Cerebellar nuclear complex (tissue), 1 donor: ENCODE data around the gene LPO.

ENCODE experiments used
- DNase-seq, 2 experiments: peaks; one replicate each; lab custom pipeline; 2025; lab: John Stamatoyannopoulos, UW

Gene LPO

DNA sequence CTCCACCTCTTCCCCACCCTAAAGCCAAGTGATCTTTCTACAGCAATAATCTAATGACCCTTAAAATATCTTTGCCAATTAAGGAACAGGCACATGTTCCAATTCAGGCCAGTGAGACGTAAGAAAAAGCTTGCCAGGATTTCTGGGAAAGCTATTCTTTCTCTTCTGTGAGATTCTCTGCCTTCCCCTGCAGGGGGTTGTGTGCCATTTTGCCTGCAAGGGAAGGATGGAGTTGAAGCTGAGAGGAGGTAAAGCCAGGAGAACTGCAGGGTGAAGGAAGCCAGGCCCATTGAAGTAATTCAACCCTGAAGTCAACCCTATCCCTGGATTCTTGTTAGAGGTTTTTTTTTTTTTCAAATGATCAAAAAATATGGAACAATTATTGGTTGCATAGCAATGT is 9.0 kb upstream of the LPO start:
- no peak for DNase-seq

DNA sequence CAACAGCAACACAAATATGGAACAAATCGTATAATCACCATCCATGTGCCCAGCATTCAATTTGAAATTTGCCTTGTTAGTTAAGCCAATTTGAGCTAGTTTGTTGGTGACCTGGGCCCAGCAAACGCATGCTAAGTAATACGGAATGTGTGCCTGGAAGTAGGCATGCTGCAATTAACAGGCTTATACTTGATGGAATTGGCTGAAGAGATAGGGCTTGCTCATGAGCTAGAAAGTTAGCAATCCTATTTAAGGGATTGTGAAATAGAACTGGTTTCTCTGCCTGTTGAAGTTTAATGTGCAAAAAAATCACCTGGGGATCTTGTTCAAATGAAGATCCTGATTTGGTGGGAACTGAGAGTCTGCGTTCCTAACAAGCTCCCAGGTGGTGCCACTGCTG is 8.5 kb upstream of the LPO start:
- no peak for DNase-seq

DNA sequence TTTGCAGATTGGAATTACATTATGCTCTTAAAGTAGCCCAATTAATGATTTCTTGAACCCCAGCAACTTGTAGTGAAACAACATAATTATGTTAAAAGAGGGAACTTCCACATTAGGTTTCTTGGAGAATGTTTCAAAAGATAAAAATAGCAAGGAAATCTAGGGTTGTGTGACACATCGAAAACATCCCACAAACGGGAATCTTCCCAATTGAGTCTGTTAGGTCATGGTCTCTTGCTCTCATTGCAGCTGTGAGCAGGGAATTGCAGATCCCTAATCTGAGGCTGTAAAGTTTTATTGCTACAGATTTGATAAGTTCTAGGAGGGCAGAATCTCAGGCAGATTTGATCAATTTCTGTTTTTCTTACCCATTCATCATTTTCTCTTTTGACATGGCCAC is 6.7 kb upstream of the LPO start:
- no peak for DNase-seq

DNA sequence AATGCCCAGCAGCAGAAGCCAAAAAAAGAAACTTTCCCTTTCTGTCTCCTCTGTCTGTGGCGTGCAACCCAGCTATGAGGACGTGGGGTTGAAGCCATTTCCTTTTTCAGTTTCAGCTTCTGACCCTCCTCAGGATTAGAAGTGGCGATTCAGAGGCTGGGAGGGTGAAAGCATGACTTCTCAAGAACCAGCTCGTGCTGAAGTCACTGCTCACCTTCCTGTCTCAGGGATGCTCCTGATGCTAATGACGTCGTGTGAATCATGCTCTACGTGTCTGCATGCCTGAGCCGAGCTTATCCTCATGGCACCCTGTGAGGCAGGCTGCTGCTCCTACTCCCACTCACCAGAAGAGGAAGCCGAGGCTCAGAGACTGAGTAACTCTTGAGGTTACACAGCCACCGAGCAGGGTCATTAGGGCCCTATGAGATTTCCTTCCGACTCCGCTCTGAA is 5.7 kb upstream of the LPO start:
- no peak for DNase-seq

DNA sequence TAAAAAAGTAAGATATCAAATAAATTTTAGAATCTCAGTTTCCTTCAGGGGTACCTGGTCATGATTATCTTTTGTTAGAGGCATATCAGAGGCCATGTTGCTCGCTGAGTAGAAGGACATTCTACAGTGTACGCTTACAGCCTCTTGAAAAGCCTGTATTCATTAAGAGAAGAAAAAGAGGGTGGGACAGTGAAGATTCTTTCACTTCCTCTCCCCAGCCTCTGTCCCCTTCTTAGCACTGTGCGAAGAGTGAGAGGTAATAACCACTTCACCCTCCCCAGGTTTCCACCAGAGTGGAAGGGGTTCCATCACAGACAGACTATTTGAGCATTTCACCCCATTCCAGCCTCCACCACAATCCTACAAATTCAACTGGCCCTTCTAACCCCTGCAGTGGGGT is 4.8 kb upstream of the LPO start:
- DNase-seq, result no peak

DNA sequence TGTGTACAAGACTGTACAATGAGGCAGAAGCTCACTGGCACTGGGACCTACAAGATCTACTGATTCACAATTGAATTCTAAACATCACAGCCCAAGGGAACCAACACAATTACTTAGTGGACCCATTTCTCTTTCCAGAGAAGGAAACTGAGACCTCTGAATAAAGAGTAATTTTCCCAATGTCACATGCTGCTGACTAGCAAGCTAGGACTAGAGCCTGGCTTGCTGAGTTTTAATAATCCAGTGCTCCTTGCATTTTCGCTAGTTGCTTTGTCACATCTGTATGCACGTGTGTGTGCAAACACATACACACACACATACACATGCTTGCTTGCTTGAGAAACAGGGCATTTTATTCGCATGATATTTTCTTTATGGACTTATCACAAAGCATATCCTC is 3.9 kb upstream of the LPO start:
- no peak for DNase-seq

DNA sequence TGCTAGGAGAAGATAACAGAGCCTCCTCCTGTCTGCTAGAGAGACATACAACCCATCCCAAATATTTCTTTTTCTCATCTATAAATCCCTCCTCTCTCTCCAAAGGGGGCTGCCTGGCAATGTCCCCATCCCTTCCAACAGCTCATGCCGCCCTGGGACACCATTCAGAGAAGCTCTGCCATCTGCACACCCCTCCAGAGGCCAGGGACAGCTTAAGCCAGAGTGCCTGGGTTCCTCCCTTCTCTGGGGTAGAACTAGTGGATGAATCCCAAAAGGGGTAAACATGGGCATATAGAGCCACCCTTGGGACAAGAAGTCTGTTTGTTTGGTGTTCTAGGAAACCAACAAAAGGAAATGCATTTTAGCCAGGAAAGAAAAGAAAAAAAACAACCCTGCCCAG is 2.6 kb upstream of the LPO start:
- no peak for DNase-seq

DNA sequence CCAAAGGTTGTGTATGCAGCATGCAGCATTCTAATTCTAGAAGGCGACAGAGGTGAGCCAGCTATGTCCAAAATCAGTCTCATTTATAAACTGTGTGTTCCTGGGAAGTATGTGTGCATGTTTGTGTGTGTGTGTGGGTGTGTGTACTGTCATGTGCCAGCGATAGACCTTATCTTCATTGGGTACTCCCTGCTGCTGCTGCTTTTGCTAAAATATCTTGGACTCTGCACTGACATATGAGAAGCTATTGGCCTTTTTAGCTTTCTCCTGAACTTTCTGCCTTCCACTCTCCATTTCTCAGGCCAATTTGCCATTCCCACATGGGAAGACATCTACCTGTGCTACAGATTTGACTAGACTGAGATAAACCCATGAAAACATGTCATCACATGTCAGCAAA is 2.0 kb upstream of the LPO start:
- DNase-seq, result no peak

DNA sequence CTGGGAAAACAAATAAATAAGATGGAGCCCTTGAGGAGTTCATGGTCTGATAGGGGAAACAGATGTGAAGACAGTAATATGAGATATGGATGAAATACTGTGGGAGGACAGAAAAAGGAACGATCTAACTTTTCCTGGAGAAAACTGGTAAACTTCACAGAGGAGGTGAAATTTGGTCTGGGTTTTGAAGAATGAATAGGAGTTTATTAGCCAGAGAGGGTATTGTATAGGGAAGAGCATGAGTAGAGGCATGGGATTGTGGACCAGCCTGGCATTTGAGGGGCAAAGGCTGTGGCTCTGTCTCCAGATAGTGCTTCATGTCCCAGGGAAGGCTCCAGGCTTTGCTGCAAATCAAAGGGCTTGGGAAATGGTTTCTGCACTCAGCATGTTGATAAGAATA is 1.6 kb downstream of the LPO start:
- DNase-seq, result no peak

DNA sequence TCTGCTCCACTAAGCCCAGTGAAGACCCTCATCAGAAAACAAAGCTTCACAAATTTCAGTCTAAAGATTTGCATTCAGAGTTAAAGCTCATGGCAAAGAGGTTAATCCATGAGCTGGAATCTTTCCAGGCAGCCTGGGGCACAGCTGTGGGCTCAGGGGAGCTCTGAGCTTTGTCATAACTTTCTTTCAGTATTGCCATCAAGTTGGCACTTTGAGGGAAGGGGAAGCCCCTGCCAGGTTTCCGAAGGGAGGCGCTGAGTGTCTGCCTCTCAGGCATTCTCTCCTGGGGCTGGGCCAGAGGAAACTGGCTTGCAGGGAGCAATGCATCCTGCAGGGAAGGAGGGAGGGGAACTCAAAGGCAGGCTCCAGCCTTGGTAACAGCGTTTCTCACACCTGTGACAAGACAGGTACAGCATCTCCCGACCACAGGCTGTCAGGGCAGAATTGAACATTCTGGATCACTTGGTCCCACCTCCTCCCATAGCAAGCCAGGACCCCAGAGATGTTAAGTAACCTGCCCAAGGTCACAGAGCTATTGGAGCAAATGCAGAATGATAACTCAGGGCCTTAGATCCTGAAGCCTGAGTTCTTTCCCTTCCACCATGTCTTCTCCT is 3.9 kb downstream of the LPO start:
- DNase-seq, result no peak

DNA sequence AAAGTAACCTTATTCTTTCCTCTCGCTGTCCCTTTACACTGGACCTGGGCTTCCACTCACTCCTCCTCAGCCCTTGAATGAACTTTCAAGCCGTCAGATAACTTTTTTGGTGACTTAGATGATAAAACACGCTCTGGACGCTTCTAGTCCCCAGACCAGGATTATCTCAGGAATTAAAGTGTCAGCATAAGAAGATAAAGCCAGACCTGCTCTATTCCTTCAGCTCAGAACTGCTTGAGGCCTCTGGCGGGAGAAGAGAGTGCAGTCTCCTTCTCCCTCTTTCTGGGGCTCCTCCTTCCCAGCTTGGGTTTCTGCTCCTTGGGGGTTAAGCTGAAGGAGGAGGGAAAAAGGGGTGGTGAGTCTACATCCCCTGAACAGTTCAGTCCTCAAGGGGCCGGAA is 6.6 kb downstream of the LPO start:
- DNase-seq, result no peak

DNA sequence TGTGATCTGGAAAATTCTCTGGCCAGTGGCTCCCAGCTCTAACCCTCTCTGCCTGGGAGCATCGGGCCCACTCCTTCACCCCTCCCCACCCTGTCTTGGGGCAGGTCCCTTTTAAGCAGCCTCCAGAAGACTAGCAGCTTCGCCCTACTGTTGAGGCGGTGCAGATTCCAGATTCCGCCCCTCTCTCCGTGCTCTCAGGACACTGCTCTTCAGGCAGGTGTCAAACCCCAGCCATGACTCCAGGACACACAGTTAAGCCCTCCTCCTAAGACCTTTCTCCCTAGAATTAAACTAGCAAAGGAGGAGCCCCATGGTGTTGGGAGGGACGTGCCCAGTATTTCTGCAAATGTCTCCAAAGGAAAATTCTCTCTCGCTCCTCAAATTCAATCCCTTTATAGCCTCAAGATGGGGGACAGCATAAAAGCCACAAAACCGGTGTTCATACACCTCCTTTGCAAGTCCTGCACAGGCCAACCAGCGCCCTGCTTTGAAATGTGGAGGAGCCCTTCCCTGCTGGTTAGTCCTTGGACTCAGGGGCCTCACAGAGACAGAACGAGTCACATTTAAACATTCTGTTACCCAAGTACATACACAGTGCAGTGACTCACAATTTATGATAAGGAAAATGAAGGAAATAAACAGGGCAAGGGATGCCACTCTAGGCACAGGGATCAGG is 7.2 kb downstream of the LPO start:
- no peak for DNase-seq

DNA sequence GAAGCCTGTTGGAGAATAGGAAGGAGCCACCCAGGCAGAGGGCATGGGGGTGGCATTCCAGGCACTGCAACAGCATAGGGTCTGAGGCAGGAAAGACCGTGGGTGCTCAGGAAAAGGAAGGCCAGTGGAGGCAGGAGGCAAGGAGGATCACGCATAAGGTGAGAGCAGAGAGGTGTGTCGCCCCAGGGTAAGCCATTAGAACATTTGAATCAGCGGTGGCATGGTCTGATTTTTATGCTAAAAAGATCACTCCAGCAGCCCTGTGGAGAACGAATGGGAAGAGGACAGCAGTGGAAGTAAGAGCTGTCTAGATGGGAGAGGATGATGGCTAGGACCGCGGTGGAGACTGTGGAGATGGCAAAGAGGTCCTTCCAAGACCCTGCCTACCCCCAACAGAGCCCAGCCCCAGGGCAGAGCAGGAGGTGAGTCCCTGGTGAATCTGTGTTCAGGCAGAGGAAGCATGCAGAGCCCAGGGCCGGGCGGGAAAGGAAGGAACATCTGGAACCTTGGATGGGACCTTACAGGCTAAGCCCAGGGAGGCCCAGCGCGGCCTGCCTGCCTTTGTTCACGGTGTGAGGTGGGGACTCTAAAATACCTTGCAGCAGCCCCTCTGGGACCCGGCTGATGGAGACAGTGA is 7.8 kb downstream of the LPO start:
- no peak for DNase-seq

DNA sequence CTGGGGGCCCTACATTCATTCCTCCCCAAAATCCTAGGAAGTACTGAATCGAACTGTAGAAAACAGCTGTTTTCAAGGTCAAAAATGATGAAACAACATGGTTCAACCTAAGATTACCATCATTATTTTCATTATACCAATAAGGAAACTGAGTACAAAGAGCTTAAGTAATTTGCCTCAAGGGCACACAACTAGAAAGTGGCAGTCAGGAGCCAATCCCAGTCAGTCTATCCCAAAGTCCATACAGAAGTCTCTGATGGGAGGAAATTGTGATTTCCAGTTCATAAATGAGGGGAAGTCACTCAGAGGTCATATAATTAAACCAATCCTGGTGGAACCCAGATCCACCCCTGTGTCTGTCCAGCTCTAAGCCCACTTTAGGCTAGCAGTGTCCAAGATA is 8.4 kb downstream of the LPO start:
- no peak for DNase-seq

DNA sequence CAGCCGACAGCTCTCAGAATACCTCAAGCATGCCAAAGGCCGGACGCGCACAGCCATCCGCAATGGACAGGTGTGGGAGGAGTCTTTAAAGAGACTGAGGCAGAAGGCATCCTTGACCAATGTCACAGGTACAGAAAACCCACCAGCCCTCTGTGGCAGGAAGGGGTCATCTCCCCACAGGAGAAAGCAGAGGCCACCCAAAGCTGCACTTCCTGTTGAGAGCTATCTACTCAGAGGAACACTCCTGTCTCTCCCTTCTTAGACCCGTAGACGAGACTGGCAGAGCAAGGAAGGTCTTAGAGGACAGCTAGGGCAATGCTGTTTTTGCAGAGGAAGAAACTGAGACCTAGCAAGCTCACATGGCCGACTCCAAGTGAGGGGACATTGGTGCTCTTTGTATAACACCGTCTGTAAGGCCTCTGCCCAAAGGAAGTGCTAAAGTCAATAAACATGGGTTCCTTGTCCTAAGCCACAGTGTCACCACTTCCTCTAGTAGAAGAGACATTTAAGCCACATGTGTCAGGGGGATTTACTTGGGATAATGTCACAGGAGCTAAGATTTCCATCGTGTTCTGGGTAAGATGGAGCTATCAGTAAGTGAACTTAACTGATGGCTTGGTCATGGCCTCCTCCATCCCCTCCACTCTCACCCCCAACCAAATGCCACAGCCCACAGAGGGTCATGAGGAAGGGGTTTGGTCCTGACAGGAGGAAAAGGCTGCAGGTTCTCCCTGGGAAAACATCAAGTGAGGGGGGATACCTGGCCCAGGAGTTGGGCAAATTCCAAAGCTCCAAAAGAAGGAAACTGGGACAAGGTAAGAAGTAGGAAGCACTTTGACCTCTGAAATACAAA is 9.4 kb downstream of the LPO start:
- no peak for DNase-seq

DNA sequence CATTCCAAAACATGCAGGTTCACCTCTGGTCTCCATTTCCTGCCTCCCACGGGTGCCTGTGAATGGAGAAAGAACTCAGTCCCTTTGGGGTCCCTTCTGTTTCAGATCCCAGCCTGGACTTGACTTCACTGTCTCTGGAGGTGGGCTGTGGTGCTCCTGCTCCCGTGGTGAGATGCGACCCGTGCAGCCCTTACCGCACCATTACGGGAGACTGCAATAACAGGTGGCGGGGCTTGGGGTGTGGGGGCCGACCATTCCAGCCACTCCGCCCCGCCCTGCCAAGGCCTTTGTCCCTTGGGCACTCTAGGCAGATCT is 10.5 kb downstream of the LPO start:
- DNase-seq, result no peak

DNA sequence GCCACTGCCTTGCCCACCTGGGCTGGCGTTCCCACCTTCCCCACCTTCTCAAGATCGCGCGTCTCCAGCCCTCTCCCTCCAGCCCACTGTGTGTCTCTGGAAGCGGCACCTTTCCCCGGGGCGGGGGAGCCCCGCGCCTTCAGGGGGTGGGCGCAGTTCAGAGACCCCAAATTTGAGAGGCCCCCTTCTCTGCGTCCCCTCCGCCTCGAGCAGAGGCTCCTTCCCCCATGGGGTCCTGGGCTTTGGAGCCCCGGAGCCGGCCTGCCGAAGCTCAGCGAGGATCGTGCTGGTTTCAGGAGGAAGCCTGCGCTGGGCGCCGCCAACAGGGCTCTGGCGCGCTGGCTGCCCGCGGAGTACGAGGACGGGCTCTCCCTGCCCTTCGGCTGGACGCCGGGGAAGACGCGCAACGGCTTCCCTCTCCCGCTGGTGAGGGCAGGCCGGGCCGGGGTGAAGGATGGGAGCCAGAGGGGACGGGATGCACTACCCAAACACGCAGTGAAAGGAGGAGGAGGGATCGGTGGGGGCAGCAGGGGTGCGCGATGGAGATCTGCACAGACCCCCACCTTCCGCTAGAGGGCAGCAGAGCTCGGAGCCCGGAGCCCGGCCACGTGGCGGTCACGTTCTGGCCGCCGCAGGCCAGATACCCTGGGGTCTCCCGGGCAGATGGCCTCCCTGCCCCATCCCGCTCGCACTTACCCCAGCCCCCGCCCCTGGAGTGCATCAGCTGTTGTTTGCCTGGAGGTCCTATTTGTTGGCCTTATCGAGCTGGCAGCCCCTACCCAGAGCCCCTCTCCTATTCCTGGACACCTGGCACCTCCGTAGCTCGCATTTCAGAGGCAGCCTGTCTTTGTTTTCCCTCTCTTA is 11.1 kb downstream of the LPO start:
- DNase-seq, result peak in 1 of 2 experiments; percentile 26

DNA sequence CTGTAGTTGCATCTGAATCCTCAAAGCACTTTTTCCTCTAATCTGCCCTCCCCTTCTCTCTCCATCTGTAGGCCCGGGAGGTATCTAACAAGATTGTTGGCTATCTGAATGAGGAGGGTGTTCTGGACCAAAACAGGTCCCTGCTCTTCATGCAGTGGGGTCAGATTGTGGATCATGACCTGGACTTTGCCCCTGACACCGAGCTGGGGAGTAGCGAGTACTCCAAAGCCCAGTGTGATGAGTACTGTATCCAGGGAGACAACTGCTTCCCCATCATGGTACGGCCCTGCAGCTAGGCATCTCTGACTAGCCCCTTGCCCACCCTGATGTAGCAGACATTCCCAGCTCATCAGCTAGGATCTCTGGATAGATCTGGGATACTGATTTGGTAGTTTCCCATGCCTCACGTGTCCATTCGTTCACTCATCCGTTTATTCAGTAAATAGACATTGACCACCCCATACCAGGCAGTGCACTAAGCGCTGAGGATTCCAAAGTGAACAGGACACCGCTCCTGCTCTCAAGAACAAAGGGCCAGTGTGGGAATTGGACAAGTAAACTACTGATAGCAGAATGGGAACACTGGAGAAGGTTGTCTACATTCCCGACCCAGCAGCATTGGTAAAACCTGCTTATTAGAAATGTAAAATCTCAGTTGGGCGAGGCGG is 12.1 kb downstream of the LPO start:
- DNase-seq, result no peak

DNA sequence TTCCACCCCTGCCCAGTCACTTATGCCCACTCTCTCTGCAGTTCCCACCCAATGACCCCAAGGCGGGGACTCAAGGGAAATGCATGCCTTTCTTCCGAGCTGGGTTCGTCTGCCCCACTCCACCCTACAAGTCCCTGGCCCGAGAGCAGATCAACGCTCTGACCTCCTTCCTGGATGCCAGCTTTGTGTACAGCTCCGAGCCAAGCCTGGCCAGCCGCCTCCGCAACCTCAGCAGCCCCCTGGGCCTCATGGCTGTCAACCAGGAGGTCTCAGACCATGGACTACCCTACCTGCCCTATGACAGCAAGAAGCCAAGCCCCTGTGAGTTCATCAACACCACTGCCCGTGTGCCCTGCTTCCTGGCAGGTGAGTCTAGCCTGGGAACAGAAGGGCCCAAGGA is 13.8 kb downstream of the LPO start:
- DNase-seq, result no peak

DNA sequence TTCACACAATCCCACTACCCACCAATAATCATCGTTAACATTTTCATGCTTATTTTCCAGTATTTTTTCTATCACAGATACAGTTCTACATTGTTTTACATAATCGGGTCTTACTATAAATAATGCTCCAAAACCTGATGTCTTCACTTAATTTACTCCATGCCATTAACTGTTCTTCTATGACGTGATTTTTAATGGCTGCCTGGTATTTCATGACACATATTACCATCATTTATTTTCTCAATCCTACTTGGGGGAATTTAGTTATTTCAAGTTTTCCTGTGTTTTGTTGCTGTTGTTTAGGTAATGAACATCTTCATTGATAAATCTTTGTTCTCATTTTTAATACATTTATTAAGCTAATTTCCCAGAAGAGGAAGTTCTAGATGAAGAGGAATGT is 14.7 kb downstream of the LPO start:
- DNase-seq, result no peak

DNA sequence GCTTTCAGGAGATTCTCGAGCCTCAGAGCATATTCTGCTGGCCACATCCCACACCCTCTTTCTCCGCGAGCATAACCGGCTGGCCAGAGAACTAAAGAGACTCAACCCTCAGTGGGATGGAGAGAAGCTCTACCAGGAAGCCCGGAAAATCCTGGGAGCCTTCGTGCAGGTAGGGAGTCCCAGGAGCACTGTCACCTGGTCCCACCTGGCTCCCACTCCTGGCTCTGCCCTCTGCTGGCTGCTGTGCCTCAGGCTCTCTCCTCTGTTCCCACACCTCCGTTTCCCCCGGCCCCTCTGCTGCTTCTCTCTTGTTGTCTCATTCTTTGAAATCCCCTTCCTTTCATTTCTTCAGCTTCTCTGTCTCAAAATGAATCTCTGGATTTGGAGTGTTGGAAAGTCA is 16.4 kb downstream of the LPO start:
- DNase-seq, result no peak
